NCI-H2081 (cell line): ENCODE results near the gene CD247.
"Not testable (repeated sequence)": the region's sequence is repeated elsewhere in the genome, so short reads cannot be mapped to it uniquely, and the experiment has no call there.

Experiments used
- DNase-seq, 2 experiments: peaks; one replicate each; lab custom pipeline; 2025; lab: John Stamatoyannopoulos, UW

Gene CD247

DNA sequence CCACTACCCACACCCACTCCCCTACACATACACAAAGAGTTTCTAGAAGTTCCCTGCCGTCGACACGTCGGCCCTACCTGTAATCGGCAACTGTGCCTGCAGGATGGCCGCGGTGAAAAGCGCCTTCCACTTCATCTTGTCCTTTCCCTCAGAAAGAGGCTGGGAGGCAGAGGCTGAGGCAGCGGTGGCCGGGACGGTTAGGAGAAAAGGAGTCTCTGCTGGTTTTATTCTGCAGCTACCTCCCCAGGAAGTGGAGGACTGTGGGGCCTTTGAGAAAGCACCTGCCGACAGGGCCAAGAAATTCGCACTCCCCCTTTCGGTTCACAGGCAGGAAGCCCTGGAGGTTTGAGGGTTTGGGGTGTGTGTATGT is at the start of gene CD247:
Gene CD247 (minus strand): TSS at position 199 of the 370 bp plus-strand sequence. CDS start 64 bp downstream, at position 135.
- DNase-seq: no peak

DNA sequence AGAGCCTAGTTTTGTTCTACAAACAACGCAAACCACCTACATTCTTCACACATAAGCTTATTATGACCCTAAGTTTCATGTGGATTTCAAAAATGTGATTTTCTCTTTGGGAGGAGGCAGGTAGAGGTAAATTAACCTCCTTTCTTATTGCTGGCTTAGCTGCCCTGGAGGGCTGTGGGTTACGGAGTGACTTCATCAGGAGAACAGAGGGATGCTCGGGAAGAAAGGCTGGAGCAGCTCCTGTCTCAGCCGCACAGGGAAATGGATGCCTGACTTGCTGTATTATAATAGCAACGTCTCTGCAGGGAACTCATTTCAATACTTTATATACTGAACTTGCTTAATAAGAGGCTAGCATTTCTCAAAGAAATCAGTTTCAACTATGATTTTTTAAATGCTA is 49.3 kb upstream of the CD247 start:
- no peak for DNase-seq

GRCh38 chr1:167566766-167567165 is 48.4 kb upstream of the CD247 start:
- DNase-seq: no peak

DNA sequence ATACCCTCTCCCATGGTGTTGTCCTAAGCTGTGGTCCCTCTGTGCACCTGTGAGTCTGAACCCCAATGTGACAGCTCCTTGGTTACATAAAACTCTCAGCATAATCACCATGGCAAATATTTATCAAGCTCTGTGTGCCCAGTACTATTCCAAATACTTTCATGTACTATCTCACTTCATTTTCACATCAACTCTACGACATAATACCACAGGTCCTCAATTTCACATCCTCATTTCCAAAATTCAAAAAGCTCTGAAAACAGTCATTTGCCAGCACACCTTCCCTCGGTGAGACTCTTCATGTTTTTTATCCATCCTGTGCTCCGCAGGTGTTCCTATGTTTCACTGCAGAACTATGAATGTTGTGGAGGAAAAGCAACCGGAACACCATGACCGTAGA is 47.6 kb upstream of the CD247 start:
- no peak for DNase-seq

- no peak for DNase-seq
Measured at GRCh38 chr1:167564612-167565270, 46.4 kb upstream of the CD247 start.

DNA sequence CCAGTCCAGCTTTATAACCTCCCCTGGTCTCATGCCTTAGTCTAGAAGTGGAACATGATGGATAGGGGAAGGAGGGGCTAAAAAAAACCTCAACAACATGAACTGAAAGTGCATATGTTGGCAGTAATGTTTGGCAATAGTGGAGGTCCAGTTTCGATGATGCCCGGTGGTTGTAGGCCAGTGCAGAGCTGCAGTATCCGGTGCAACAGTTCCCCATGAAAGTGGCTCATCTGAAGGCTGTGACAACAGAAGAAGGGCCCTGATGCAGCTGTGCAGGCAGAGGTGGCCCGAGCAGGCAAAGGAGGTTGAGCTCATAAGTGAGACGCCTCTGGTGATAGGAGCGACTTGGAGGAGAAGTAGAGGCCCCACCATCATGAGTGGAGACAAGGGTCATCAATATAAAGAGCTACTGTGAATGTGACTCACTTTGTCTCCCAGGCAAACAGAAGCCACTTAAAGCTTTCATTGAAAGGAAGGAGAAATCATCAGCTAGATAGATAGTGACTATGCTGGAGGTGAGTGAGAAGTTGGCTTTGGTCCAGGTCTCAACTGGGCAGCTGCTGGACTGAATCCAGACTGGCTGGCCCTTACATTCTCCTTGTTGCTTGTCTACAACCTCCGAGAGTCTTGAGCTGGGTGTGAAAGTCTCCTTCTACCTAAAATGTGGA is 45.4 kb upstream of the CD247 start:
- peak in 1 of 2 experiments; percentile 9 for DNase-seq

GRCh38 chr1:167562702-167563101 is 44.4 kb upstream of the CD247 start:
- no peak for DNase-seq

GRCh38 chr1:167561753-167562152 is 43.4 kb upstream of the CD247 start:
- DNase-seq: no peak

- DNase-seq: peak; percentile 70 to 74
Measured at GRCh38 chr1:167555971-167556714, 37.8 kb upstream of the CD247 start.

DNA sequence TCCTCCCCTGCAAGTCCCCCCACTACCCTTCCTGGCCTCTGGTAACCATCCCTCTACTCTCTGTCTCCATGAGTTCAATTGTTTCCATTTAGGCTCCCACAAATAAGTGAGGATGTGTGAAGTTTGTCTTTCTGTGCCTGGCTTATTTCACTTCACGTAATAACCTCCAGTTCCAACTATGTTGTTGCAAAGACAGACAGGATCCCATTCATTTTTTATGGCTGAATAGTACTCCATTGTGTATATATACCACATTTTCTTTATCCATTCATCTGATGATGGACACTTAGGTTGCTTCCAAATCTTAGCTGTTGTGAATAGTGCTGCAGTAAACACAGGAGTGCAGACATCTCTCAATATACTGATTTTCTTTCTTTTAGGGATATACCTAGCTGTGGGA is 36.7 kb upstream of the CD247 start:
- DNase-seq: not testable (repeated sequence)

DNA sequence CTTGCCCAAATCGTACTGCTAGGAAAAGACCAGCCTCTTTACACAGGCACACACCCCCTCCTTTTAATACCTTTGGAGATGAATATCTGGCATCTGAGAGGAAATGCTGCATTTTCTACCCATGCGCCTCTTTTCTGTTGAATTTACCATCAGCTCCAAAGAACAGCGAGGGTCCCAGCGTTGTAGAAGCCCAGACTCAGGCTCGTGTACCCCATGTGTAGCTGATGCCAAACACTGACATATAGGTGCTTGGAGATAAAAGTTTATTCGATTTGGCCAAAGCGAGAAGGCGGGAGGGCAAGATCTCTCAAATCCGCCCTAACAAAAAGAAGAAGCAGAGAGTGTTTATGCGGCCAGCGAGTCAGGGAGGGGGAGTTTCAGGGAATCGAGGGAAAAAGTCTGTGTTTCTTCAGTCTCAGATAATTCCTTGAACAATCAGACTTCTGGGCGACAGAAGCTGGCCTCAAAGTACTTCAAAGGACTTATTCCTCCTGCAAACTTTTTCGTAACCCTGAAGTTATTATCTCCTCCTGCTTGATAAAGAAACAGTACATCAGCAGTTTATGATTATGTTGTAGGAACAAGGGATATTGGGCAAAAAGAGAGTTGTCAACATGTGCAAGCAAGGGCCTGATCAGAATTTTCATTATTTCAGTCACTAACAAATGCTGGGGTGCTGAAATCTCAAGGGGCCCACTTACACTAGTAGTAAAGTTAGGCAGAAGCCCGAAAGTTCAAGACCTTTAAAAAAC is 35.9 kb upstream of the CD247 start:
- no peak for DNase-seq

GRCh38 chr1:167553136-167554027 is 35.1 kb upstream of the CD247 start, which contains the start of gene CREG1:
Gene CREG1 (minus strand): TSS chr1:167553762.
- peak; percentile 90 to 93 for DNase-seq

DNA sequence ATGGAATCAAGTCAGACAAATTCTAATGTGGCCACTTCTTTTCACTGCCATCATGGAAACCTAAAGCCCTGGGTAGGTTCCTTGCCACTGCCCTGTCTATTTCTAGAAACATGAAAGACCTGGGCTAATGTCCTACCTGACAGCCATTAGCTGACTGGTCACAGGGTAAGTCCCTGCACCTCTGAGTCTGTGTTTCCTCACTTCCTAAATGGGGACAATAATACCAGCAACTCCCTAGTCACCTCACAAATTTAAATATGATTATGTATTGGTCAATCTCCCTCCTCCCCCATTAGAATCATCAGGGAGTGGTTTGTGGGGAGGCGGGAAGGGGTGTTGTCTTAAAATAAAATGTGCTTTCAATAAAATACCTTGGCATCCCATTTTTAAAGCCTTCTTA is 33.0 kb upstream of the CD247 start:
- no peak for DNase-seq

DNA sequence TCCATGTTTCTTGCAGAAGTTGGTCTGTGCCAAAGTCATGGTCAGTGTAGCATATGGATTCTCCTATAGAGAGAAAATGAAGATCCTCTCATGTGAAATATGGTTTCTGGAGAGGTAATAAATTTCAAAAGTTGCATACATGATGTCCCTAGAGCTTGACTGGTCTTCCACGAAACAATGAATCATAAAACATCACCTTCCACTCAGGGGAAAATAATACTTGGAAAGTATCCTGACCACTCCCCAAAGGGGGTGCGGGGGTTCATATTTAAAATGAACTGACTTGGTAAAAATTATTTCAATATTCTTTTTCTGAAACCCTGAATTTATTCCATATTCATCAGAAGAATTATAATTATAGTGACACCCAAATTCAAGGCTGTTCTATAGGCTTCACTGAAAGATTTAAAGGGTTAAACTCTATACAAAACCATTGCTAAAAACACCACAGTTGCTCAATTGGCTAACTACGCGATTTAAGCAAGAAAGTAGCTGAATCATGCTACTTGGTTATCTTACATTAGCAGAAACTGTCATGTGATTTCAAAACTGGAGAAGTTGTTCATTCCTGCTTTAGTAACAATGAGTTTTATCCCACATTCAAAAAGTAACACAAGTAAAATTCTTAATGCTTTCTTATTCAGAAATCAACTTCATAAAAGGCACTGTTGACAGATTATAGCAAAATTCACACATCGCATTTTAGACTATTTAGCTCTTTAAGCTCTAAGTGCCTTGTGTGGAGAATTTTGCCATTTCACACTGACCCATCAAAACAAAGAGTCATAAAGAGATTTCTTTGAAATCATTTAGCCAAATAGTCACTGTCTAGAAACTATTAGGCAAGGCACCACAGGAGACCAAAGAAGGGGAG is 30.0 kb upstream of the CD247 start:
- no peak for DNase-seq

GRCh38 chr1:167546935-167547334 is 28.6 kb upstream of the CD247 start:
- no peak for DNase-seq

- DNase-seq: no peak
Measured at GRCh38 chr1:167545349-167545748, 27.0 kb upstream of the CD247 start.

- DNase-seq: no peak
Measured at GRCh38 chr1:167544447-167545093, 26.2 kb upstream of the CD247 start.

DNA sequence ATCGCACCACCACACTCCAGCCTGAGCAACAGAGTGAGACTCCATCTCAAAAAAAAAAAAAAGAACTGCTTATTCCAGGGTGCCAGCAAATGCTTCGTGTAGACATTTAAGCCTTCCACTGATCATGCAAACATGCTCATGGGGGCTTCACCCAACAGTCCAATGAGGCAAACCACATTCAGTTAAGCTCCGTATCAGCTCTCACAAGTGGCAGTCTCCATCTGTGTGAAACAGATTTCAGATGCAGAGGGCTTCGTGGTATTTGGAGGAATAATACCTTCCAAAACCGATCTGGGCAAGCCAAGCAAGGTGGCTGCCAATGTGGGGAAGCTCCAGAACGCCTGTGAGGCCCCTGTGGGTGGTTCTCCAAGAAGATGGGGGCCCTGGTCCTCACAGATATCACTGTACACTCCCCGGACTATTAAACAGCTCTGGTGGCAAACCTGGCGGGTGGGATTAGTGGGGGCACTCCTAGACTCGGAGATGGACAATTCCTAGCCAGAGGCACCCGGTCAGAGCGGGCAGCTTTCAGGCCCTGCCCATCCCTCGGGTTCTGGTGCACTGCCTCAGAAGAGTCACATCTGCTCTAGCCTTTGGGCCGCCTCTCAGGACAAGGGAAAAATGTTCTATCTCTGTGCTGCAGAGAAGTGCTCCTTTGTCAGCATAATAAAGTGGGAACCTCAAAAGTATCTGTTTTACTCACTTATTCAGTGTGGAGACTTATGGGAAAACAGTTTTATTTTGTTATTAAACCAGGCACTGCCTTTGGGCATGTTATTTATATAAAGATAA is 25.1 kb upstream of the CD247 start:
- DNase-seq: no peak
